CD4-positive, alpha-beta T cell (primary cell): ENCODE measurements around the gene MYO1B. TPM values are rescaled to one million over a fixed set of nuclear protein-coding genes. Genes with fewer than 3 reads are reported as not detected.

Experiments used
- ATAC-seq: fragments of 200-7000 bp; cut with Tn5 transposase; one replicate; pipeline ENCODE4 v1.10.0; 2022; ENCODE audit warnings: mild to moderate bottlenecking; ENCODE audit not compliant: poor library complexity
- CTCF ChIA-PET: fragments of 350-600 bp; sonication (Branson Sonifier 250); formaldehyde crosslinking; loops from one replicate; lab custom pipeline; 2021; ENCODE audit warnings: antibody characterized with exemption, inconsistent platforms; lab: Charles Lee
- POLR2A ChIA-PET: fragments of 350-600 bp; sonication (Branson Sonifier 250); formaldehyde crosslinking; loops from one replicate; lab custom pipeline; 2021; ENCODE audit warnings: antibody characterized with exemption, inconsistent platforms; lab: Charles Lee
- DNase-seq, 14 experiments: peaks; one replicate each; pipeline ENCODE4 v3.0.0-alpha.2; 2013 to 2020; ENCODE audit warnings: mixed read lengths in 2 of 14
- H3K27ac ChIP-seq, 2 donors: one replicate each; pipeline versions ENCODE4 v1.5.1 to v1.7.0; 2013; ENCODE audit warnings: low read length in 2 of 2, low read depth in 1 of 2, mild to moderate bottlenecking in 1 of 2
- H3K27me3 ChIP-seq, 2 experiments: 1 replicate in 1 of 2; 2 replicates in 1 of 2; pipeline versions ENCODE4 v1.6.1 to v1.7.0; 2013; ENCODE audit warnings: low read length in 2 of 2, control low read depth in 1 of 2, mild to moderate bottlenecking in 1 of 2, moderate library complexity in 1 of 2; ENCODE audit not compliant: insufficient read depth in 2 of 2, control insufficient read depth in 1 of 2
- H3K36me3 ChIP-seq: one replicate; pipeline ENCODE4 v1.6.1; 2013; ENCODE audit warnings: low read length, control low read depth; ENCODE audit not compliant: insufficient read depth
- H3K4me1 ChIP-seq: one replicate; pipeline ENCODE4 v1.6.1; 2013; ENCODE audit warnings: low read length, control low read depth; ENCODE audit not compliant: insufficient read depth
- H3K4me3 ChIP-seq: one replicate; pipeline ENCODE4 v1.5.1; 2013; ENCODE audit warnings: mild to moderate bottlenecking, low read length, moderate library complexity
- H3K9me3 ChIP-seq, 2 experiments: 1 replicate in 1 of 2; 2 replicates in 1 of 2; pipeline versions ENCODE4 v1.6.1 to v1.7.0; 2013; ENCODE audit warnings: low read length in 2 of 2, mild to moderate bottlenecking in 2 of 2, control low read depth in 1 of 2, moderate library complexity in 1 of 2; ENCODE audit not compliant: control insufficient read depth in 1 of 2, insufficient read depth in 1 of 2
- H3K27ac Mint-ChIP-seq: one replicate; pipeline ENCODE4 v1.8.0; 2020; ENCODE audit warnings: mixed read lengths
- H3K27me3 Mint-ChIP-seq: one replicate; pipeline ENCODE4 v1.8.0; 2021; ENCODE audit warnings: mixed read lengths
- H3K36me3 Mint-ChIP-seq: one replicate; pipeline ENCODE4 v1.8.0; 2021; ENCODE audit warnings: low read depth, mixed read lengths
- H3K4me1 Mint-ChIP-seq: one replicate; pipeline ENCODE4 v1.8.0; 2021; ENCODE audit warnings: low read depth, mixed read lengths
- H3K4me3 Mint-ChIP-seq: one replicate; pipeline ENCODE4 v1.8.0; 2020; ENCODE audit warnings: mild to moderate bottlenecking, mixed read lengths
- H3K9me3 Mint-ChIP-seq: one replicate; pipeline ENCODE4 v1.8.0; 2020; ENCODE audit warnings: mixed read lengths
- CTCF ChIP-seq: fragments of 200-600 bp; IDR thresholded peaks from one replicate; pipeline ENCODE4 v1.8.0; 2022; ENCODE audit warnings: antibody characterized with exemption, mild to moderate bottlenecking
- intact Hi-C, 2 experiments: fragments of 100-400 bp; cut with DNase I in 1 of 2; cut with micrococcal nuclease in 1 of 2; formaldehyde crosslinking; loops; one replicate each; pipeline versions ENCODE4 v1.15.1 to v1.9.0; 2023 to 2025; cut with DNase I, micrococcal nuclease
- total RNA-seq, 174 experiments: library from RNA in 2 of 174; stranded (reverse) in 2 of 174; gene quantifications; one replicate each; pipeline ENCODE4 v1.2.3 and lab custom pipeline; 2021 to 2026

Gene MYO1B
- total RNA-seq, 2 experiments from 2014 or later: 0.98 to 1.3 TPM

DNA sequence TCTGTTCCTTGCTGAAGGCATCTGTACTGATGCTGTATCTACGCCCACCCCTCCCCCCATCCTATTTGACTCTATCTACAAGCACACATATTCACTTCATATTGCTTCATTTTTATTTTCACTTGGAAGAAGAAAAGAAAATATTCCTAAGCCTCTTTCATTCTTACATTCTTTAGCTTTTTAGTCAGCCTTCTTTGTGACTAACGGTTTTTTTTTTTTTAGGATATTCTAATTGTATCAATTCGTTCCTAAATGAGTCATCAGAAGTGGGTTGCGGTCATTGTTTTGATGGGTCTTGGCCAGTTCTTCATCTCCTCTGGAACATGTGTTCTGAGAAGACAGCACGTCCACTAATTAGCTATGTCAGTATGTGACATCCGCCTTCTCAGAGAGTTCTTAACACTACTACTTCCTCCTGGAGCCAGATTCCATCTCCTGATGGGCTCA is 88.7 kb downstream of the MYO1B start:
- intact Hi-C loops: no loop called here
- DNase-seq (no peak), ATAC-seq (no peak)
- POLR2A ChIA-PET: no interaction called here
- Mint-ChIP-seq H3K27me3 (no peaks in the 10 kb centered on the region), H3K36me3 (no peaks in the 10 kb centered on the region), H3K4me3 (no peak overlapping the region), H3K27ac (no peak overlapping the region), H3K4me1 (no peaks in the 10 kb centered on the region), H3K9me3 (no peaks in the 10 kb centered on the region)
- TF ChIP-seq CTCF: no peak
- Histone ChIP-seq H3K27me3 (no peaks in the 10 kb centered on the region), H3K9me3 (no peaks in the 10 kb centered on the region), H3K27ac (no peak overlapping the region), H3K4me3 (no peak overlapping the region), H3K4me1 (no peaks in the 10 kb centered on the region), H3K36me3 (no peaks in the 10 kb centered on the region)
- CTCF ChIA-PET: no interaction called here

DNA sequence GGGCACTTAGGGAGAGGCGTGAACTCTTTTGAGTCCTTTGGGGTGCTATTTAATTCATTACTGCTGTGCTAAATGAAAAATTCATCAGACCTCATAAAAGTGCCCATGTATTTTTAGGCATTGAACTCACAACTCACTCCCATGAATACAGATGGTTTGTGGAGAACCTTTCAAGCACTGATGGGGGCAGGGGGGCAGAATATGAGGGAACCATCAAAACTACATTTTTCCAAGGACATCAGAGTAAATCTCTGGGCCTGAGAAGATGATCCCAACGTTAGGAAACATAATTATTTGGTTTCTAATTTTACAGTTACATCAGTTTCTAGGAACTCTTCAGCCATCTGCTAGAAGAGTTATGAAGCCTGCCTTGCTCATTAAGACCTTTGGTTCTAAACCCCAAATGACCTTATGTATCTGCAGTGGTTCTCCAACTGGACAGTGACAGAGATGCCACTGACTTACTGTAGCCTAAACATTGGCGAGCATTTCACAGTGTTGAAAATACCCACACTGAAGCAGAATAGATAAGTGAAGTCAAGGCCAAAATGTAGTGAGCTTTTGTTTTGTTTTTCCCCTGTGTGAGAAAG is 90.8 kb downstream of the MYO1B start:
- Histone ChIP-seq H3K27me3 (no peaks in the 10 kb centered on the region), H3K36me3 (no peaks in the 10 kb centered on the region), H3K27ac (no peak overlapping the region), H3K4me3 (no peak overlapping the region), H3K9me3 (no peaks in the 10 kb centered on the region), H3K4me1 (no peaks in the 10 kb centered on the region)
- CTCF ChIA-PET: interaction anchor here (0.5 kb wide), 1 partner anchor 1111 kb away, joined by 3 read pairs; no protein-coding TSS in a partner anchor
- no peak for TF ChIP-seq CTCF
- no peaks in the 10 kb centered on the region for H3K36me3 Mint-ChIP-seq
- intact Hi-C loops: no loop called here
- H3K4me3 Mint-ChIP-seq: no peak overlapping the region
- DNase-seq: no peak
- ATAC-seq: no peak
- H3K9me3 Mint-ChIP-seq: no peaks in the 10 kb centered on the region
- H3K4me1 Mint-ChIP-seq: no peaks in the 10 kb centered on the region
- H3K27me3 Mint-ChIP-seq: no peaks in the 10 kb centered on the region
- POLR2A ChIA-PET: no interaction called here
- no peak overlapping the region for H3K27ac Mint-ChIP-seq

DNA sequence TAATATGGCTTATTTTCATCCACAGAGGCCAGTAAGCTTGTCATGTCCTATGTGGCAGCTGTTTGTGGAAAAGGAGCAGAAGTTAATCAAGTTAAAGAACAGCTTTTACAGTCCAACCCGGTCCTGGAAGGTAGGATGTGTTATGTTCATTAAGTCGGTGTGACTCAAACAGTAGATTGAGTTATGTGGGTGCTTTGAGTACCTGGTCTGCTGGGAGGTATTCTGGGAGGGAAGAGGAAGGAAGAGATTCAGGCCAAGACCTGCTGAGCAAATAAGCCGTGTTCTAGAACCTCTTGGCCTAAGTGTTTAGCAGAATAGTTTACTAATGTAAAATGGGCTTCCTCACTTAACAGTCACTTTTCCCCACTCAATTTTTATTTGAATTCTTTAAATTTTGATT is 96.2 kb downstream of the MYO1B start:
- ChIA-PET CTCF (no interaction called here), POLR2A (no interaction called here)
- TF ChIP-seq CTCF: no peak
- Mint-ChIP-seq H3K36me3 (no peaks in the 10 kb centered on the region), H3K27ac (no peak overlapping the region), H3K27me3 (no peaks in the 10 kb centered on the region), H3K9me3 (no peaks in the 10 kb centered on the region), H3K4me3 (no peak overlapping the region), H3K4me1 (no peaks in the 10 kb centered on the region)
- H3K27ac ChIP-seq: no peak overlapping the region
- intact Hi-C loops: no loop called here
- H3K36me3 ChIP-seq: no peaks in the 10 kb centered on the region
- no peak overlapping the region for H3K4me3 ChIP-seq
- no peaks in the 10 kb centered on the region for H3K9me3 ChIP-seq
- no peak for ATAC-seq
- no peaks in the 10 kb centered on the region for H3K4me1 ChIP-seq
- H3K27me3 ChIP-seq: no peaks in the 10 kb centered on the region
- no peak for DNase-seq
